Skin of body (tissue), 2 donors: Measurements from ENCODE around the gene CADM2. TPM values are rescaled to one million over a fixed set of nuclear protein-coding genes. Genes with fewer than 3 reads are reported as not detected.

ENCODE experiments used
- DNase-seq: peaks from one replicate; lab custom pipeline; 2025; lab: John Stamatoyannopoulos, UW
- total RNA-seq: library from RNA; depleted of rRNA; stranded (reverse); fragments of >200 nt; gene quantifications from one replicate; pipeline ENCODE4 v1.2.3, GENCODE V29; 2014

Gene CADM2
- total RNA-seq, 1 donor from 2014 or later = 2.5 TPM

DNA sequence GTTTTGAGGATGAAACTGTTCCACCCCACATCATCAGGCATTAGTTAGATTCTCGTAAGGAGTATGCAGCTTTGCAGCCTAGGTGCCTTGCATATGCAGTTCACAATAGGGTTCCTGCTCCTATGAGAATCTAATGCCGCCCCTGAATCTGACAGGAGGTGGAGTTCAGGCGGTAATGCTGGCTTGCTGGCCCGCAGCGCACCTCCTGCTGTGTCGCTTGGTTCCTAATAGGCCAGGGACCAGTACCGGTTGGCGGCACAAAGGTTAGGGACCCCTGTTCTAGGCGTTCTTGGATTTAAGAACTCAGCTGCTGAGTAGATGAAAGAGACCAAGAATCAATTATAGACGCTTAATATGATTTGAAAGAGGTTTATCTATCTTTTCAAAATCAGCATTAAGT lies 595.4 kb downstream of the CADM2 start:
- no peak for DNase-seq

DNA sequence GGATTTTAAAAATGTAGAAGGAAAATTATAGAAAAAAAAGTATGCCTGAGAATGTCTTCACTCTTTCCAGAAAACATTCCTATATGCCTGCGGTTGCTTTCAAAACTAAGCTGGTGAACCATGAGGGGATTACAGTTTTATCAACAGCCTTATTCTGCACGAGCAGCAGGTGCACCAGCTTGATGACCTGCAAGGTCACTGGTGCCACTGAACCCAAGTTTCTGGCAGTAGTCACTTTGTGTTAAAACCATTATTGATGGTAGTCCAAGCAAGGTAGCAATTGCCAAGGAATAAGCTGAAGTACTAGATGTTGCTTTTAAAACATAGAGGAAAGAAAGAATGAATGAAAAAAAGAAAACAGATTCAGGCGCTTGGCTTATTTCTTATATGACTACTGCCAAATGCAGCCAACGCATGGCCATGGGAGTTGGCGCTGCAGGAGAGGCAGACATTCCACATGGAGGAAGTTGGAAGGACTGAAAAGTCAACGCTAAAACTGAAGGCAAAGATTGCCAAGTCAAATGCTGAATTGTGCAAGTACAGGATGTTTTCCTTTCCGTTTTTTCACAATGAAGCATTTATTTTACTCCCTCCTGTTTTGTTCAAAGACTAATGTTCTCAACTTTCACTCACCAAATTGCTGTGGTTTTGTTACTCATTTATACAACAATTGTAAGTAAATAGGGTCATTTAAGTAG lies 601.4 kb downstream of the CADM2 start:
- DNase-seq = no peak

DNA sequence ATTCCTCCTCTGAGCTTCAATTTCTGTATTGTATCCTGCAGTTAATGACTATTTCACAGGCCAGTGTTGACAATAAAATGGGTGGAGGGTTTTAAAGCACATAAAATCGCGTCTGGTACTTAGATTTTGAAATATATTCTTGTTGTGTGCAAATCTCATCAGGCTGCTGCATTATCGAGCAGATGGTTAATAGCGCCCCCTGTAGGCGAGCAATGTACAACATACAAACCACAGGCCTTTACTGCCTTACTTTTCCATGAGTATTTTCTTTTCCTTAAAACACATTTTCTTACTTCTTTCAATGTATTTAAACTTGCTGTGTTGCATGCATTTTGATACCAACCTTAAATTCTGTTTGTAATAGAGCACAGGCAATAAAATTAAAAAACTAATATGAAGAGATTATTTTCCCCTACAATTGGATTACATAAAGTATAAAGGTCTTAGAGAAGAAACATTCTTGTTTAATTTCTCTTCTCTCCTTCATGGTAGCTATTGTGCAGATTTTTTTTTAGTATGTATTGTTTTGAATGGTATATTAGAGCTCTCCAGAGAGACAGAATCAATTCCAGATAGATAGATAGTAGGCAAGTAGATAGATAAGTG lies 608.4 kb downstream of the CADM2 start:
- no peak for DNase-seq

DNA sequence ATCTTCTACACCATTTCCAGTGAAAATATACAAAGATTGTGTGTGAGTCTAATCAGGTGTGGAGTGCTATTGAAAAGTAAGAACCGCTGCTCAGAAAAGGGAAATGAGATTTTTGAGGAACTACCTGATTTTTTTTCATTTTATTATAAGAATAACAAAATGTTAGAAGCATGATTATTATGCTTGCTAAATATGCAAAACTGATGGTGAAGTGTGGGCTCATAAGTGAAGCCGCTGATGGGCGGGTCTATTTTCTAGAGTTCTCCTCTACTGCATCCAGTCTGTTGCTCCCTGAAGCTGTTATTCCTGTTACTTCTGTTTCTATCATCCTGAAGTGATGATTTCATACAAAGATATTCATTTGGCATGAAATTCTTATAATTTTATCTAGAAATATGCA lies 612.0 kb downstream of the CADM2 start:
- DNase-seq = no peak

DNA sequence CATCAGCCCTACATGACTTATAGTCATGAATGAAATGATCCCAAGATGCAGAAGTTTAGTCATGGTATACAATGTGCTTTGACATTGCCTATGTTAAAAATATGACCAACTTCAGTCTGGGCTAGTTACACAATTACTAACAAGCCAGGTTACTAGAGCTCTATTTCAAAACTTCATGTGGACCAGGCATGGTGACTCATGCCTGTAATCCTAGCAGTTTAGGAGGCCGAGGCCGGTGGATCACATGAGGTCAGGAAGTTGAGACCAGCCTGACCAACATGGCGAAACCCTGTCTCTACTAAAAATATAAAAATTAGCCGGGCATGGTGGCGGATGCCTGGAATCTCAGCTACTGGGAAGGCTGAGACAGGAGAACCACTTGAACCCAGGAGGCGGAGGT lies 613.0 kb downstream of the CADM2 start:
- no peak for DNase-seq

DNA sequence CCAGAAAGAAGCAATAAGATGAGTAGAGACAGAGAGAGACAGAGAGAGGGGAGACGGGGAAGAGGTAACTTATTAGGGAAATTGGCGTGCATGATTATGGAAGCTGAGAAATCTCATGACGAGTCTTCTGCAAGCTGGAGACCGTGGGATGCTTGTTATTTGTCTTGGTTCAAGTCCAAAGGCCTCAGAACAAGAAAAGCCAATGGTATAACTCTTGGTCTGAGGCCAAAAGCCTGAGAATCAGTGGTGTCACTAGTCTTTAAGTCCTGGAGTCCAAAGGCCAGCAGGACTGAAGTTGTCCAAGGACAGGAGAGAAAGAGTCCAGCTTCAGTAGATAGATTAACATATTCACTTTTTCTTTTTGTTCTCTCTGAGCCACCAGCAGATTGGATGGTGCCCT lies 613.6 kb downstream of the CADM2 start:
- DNase-seq = no peak

DNA sequence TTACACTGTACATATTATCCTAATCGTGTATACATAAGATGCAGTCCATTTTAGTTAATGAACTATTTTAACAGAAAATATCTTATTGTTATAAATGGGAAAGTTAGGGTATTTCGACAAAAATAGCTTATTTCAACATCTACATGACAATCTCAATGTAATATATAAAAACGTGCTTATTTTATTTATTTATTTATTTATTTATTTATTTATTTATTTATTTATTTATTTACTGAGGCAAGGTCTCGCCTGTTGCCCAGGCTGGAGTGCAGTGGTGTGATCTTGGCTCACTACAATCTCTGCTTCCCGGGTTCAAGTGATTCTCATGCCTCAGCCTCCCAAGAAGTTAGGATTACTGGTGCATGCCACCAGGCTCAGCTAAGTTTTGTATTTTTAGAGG lies 614.2 kb downstream of the CADM2 start:
- DNase-seq = no peak

DNA sequence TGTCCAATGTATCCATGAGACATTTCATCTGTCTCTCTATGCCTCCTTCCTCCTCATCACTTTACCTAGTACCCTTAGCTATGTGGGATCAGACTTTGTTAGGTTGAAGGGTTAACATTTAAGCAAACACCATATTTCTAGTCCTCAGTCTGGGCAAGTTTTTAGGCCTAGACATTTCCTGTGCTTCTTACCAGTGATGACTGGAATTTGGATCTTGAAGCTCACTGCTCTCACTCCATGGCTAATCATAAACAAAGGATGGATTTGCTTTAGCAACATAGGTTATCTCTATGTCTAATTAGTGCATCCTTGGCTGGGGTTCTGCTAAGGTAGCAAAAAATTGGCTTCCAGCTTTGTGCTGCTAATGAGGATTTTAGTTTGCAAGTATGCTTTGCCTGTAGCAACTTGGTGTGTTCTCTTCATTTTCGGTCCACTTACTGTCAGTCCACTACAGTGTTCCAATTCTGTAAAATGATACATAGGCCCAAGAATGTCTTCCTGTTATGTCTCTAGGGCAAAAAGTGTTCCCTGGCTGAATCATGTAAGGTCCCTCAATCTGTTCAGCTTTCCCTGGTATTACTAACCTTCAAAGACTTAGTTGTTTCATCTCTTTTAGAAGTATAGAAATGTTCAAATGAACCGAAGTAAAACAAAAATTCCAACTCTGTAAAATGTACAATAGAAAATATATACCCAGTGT lies 615.4 kb downstream of the CADM2 start:
- no peak for DNase-seq

DNA sequence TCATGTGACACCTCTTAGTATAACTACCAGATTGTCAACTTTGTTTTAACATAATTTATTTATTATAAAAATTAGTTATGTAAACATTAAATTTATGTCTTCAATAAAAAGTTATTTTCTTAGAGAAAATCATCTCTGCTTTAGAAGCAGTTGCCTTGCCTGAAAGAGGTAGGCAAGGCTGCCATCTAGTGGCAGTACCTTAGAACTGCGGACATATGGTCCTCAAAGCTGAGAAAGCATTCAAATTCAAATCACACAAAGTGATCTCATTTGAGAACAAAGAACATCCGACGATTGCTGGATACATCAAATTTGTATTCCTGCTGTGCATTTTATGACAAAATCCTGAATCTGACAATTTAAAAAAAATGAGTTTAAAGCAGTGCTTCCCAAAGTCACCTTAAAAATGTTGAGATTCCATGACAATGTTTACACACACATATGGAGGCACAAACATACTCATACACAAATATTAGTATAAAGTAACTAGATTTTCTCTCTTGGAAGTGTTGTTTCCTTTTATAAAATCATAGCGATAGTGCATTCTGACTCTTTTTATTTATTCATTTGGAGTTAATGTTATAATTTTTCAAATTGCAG lies 617.4 kb downstream of the CADM2 start:
- DNase-seq = peak; percentile 52

DNA sequence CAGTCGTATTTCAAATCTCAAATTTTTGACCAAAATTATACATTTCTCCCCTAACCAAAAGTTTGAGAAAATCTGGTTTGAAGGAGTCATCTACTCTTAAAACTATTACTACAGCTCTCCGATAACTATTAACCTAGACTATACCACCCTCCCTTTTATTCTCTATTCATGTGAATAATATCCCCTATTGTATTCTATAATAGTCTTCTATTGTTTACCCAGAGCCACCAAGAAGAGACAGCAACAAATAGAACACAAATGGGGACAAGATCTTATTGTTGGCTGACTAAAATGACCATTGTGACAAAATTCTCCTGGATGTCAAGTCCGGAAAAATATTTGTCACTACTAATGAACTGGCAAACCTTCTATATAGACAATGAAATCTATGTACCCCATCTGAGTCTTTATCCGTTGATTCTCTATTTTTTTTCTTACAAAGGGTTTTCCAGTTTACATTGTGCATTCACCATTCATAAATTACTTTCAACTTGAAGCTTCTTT lies 618.0 kb downstream of the CADM2 start:
- no peak for DNase-seq

DNA sequence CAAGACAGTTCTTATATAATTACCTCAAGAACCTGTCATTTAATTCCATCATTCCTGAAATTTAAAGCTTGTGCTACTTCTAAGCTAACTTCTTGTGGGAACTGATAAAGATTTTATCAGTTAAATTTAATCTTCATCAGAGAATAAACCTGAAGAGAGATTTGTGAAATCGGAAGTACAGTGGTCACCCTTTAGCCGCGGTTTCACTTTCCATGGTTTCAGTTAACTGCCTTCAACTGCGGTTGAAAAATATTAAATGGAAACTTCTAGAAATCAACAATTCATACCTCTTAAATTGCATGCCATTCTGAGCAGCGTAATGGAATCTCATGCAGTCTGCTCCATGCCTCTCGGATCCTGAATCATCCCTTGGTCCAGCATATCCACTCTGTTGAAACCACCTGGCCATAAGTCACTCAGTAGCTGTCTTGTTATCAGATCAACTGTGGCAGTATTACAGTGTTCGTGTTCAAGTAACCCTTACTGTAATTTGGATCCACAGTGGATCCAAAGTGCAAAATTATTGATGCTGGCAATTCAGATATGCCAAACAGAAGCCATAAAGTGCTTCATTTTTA lies 626.1 kb downstream of the CADM2 start:
- DNase-seq = no peak

DNA sequence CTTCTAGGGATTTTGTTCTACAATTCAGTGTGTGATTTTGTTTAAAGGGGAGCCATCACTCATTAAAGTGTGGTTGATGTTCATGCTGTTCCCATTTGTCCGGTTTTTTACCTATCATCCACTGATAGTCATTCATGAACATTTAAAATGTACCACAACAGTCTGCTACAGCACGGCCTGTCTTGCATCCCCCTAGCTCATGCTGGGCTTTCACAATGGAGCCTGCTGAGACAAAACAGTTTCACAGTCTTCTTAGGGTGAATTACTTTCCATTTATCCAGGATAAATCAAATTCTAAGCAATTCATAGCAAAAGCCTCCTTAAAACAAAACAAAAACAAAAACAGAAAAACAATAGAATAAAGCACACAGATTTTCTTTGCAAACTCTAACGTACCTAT lies 627.2 kb downstream of the CADM2 start:
- DNase-seq = no peak

DNA sequence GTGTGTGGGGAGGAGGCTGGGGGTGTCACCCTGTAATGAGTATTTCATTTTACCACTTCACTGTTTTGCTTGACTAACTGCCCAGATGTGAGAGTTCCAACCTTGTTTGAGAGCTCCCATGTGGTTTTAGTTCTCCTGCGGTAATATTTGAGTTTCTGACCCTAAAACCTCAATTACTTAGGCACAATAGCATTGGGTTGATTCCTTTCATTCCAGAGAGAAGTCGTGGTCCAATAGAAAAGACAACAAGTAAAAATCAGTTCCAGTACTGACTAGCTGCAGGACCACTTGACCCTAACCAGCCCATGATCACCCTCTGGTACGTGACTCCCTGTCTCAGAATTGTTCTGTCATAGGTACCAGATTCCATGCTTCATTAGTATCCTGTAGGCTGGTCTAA lies 630.4 kb downstream of the CADM2 start:
- DNase-seq = no peak

DNA sequence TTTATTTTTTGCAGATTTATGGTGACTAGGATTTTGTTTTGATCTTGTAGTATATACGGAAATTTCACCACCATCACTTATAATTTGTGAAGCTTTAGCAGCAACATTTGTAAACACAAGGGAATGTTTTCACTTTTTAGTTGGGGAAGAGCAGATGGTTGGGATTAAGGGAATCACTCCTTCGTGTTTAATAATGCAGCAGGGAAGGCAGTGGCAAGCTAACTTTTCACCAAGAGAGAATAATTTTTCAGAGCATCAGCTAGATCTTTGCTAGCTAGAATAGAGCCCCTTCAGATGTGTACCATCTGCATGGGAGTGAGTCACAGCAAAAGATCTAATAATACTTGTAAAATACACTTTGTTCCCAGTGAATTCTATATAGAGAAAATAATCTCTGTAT lies 632.7 kb downstream of the CADM2 start:
- no peak for DNase-seq

DNA sequence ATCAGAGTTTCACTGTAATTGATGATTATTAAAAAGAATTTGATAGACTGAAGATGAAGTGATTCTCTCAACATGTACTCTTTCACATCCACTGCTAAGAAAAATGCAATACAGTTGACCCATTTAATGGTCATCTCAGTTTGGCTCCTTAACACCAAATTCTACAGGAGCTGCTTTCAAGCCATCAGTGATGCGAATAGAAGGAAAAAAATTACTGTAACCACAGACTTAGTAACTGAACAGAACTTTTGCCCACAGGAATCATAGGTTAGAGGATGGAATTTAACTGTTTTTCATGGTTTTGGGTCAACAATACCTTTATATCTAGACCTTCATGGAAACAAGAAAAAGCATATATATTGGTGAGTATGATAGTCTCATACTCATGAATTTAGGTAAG lies 633.5 kb downstream of the CADM2 start:
- DNase-seq = no peak

DNA sequence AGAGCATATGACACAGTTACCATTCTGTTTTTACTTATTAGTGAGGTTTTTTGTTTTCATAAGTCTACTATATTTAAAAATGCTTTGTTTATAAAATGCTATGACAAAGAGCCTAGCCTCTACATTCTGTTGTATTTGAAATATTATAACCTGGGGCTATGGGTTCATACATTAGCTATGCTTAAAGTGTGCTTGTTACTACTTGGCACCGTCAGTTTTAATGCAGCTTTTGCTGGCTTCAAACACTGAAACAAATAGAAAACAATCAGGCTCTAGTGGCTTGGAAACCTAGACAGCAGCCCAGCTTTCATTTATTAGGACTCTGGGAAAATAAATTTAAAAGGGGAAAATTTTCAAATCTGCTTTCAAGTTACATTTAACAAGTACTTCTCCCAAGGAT lies 635.9 kb downstream of the CADM2 start:
- no peak for DNase-seq

DNA sequence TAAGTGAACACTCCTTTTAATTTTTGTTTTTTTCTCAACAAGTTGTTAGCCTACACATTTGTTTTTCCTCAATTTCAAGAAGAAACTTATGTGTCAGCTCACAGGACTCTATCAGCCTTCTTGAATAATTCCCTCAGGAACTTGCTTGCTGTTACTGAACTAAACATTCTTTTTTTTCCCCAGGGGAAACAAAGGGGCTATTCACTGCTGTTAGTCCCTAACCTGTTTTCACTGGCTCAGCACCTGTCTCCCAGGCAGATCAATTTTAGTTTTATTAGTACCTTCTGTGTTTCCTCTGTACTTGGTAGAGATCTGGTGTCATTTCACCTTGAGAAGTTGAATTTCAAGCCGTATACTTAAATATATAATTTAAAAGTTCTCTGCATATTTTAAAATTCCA lies 644.6 kb downstream of the CADM2 start:
- no peak for DNase-seq

DNA sequence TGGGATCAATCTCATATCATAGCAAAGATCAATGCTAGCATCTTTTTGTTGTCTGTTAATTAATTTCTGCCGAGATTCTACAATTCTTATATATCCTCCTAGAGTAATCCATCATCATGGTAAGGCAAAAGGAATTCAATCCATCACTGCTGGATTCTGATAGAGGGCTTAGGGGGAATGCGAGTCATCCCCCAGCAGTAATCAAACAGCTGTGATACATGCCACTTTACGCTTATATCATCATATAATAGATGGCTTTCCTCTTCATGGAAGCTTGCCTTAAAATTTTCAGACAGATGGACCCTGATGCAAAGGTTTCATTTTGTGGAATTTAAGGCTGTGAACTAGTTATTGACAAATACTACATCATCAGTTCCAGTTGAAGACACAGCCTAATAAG lies 645.9 kb downstream of the CADM2 start:
- DNase-seq = no peak

DNA sequence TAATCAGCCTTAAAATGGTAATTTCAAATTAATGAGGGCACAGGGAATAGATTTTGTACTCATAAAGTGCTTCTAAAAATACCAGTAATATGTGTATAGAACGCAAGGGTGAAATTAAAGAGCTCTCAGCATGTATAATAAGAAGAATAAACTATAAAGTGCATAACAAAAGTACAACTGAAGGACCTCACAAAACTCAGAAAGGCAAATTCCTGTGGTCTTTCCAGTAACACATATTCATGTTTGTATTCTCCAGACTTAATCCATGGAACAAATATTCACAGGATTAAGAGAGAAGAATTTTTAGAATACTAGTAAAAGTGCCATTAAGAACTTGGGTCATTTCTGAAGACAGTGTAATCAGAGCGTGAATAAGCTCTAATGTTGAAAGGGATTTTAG lies 646.3 kb downstream of the CADM2 start:
- DNase-seq = no peak

DNA sequence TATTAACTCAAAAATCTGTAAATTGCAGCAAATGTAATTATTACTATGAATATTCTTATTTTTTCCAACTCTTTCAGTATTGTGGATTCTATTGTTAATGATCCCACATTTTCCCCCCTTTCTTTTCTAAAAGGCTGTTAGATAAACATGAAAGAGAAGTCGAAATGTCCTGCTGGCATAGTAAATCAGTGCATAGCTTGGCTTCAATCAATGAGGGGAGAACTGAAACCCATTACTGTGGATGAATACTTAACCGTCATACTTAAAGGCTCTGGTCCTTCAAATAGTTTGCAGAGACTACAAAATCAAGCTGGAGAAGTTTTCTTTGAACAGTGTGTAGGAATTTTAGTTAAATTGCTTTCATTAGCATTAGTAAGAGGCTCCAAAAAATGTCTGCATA lies 667.9 kb downstream of the CADM2 start:
- no peak for DNase-seq

DNA sequence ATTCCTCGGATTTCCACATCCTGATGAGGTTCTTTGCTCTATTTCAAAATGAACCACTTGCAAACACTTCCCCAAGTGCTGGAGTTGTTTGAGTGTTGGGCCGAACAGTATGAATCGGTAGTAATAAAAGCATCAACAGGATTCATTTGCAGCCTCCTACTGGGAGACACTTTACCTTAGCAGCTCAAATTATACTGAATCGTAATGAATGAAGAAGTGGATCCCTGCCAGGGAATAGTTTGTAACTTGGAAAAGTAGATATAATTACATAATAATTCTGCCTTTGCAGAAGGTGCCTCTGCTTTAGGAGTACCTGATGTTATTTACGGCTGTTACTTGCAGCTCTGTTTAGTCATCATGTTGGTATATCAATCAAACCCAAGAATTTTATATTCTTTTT lies 669.1 kb downstream of the CADM2 start:
- no peak for DNase-seq

DNA sequence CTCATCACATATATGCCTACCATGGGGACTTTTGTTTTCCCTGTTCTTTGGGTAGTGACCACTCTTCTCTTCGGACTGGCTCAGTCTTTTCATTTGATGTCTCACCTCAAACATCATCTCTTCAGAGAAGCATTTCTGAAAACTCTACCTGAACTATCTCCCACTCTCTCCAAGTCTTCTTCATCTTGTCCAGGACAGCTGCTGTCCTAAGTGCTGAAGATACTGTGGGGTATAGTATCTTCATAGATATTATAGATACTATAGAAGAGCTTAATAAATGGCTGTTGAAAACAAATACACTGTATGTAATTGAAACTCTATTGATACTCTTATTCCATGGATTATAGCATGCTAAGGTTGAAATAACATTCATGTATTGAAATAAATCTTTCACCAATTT lies 672.3 kb downstream of the CADM2 start:
- DNase-seq = no peak
